ENCODE results near the gene PAX6. TPM values are rescaled to one million over a fixed set of nuclear protein-coding genes. Genes with fewer than 3 reads are reported as not detected.

The PAX6 gene
- total RNA-seq, 2 experiments from 2014 or later, result not detected

GRCh38 chr11:31818874-31819331, 7.8 kb upstream of the PAX6 start:
- no peak overlapping the region for H3K27ac Mint-ChIP-seq
- DNase-seq (no peak), ATAC-seq (ENCODE audit: low read depth) (no peak)
- POLR2A ChIA-PET, result no interaction called here
- peaks cover 12% of the 10 kb centered on the region for H3K4me1 Mint-ChIP-seq
- peaks cover 85% of the 10 kb centered on the region for H3K27me3 Mint-ChIP-seq
- no peak overlapping the region for H3K4me3 Mint-ChIP-seq
- peaks cover 4% of the 10 kb centered on the region for H3K36me3 Mint-ChIP-seq
- peaks cover 3% of the 10 kb centered on the region for H3K9me3 Mint-ChIP-seq

- no peak for ATAC-seq (ENCODE audit: low read depth)
- peaks cover 3% of the 10 kb centered on the region for H3K9me3 Mint-ChIP-seq
- H3K27me3 Mint-ChIP-seq, result peaks cover 84% of the 10 kb centered on the region
- peak overlapping the region; percentile 45 for H3K27ac Mint-ChIP-seq
- DNase-seq, result no peak
- H3K36me3 Mint-ChIP-seq, result peaks cover 4% of the 10 kb centered on the region
- H3K4me3 Mint-ChIP-seq, result no peak overlapping the region
- POLR2A ChIA-PET, result no interaction called here
- H3K4me1 Mint-ChIP-seq, result peaks cover 16% of the 10 kb centered on the region
These were observed 7.3 kb upstream of the PAX6 start for GRCh38 chr11:31818425-31818755.

- Mint-ChIP-seq H3K4me3 (no peak overlapping the region), H3K27me3 (peaks cover 83% of the 10 kb centered on the region), H3K27ac (peak overlapping the region; percentile 45), H3K4me1 (peaks cover 16% of the 10 kb centered on the region), H3K9me3 (peaks cover under 1% of the 10 kb centered on the region), H3K36me3 (peaks cover 4% of the 10 kb centered on the region)
- no peak for DNase-seq
- ATAC-seq (ENCODE audit: low read depth), result no peak
- POLR2A ChIA-PET, result no interaction called here
These were observed 6.7 kb upstream of the PAX6 start for GRCh38 chr11:31817621-31818424.

GRCh38 chr11:31817054-31817620, 6.0 kb upstream of the PAX6 start:
- Mint-ChIP-seq H3K4me1 (peaks cover 20% of the 10 kb centered on the region), H3K9me3 (no peaks in the 10 kb centered on the region), H3K36me3 (peaks cover 4% of the 10 kb centered on the region), H3K4me3 (no peak overlapping the region), H3K27ac (no peak overlapping the region), H3K27me3 (peaks cover 81% of the 10 kb centered on the region)
- no peak for ATAC-seq (ENCODE audit: low read depth)
- DNase-seq, result no peak
- POLR2A ChIA-PET, result no interaction called here

GRCh38 chr11:31816468-31817053, 5.4 kb upstream of the PAX6 start:
- H3K9me3 Mint-ChIP-seq, result no peaks in the 10 kb centered on the region
- POLR2A ChIA-PET, result no interaction called here

GRCh38 chr11:31815711-31816467, 4.8 kb upstream of the PAX6 start:
- DNase-seq (no peak), ATAC-seq (ENCODE audit: low read depth) (no peak)
- peak overlapping the region; percentile 58 for H3K4me3 Mint-ChIP-seq
- H3K36me3 Mint-ChIP-seq, result peaks cover 5% of the 10 kb centered on the region
- H3K27ac Mint-ChIP-seq, result peak overlapping the region; percentile 58
- H3K4me1 Mint-ChIP-seq, result peaks cover 25% of the 10 kb centered on the region
- no peaks in the 10 kb centered on the region for H3K9me3 Mint-ChIP-seq
- H3K27me3 Mint-ChIP-seq, result peaks cover 79% of the 10 kb centered on the region
- POLR2A ChIA-PET, result no interaction called here

More at GRCh38 chr11:31816468-31817053, 5.4 kb upstream of the PAX6 start:
- Mint-ChIP-seq H3K27me3 (peaks cover 80% of the 10 kb centered on the region), H3K36me3 (peaks cover 6% of the 10 kb centered on the region), H3K27ac (peak overlapping the region; percentile 58), H3K4me1 (peaks cover 23% of the 10 kb centered on the region), H3K4me3 (peak overlapping the region; percentile 58)
- no peak for ATAC-seq (ENCODE audit: low read depth)
- DNase-seq, result no peak

- H3K9me3 Mint-ChIP-seq, result no peaks in the 10 kb centered on the region
- ATAC-seq (ENCODE audit: low read depth), result no peak
- H3K4me3 Mint-ChIP-seq, result no peak overlapping the region
- peaks cover 72% of the 10 kb centered on the region for H3K27me3 Mint-ChIP-seq
- peaks cover 6% of the 10 kb centered on the region for H3K36me3 Mint-ChIP-seq
- POLR2A ChIA-PET, result no interaction called here
- peaks cover 33% of the 10 kb centered on the region for H3K4me1 Mint-ChIP-seq
- DNase-seq, result no peak
- H3K27ac Mint-ChIP-seq, result no peak overlapping the region
These were observed 3.2 kb upstream of the PAX6 start for GRCh38 chr11:31814176-31814868.

GRCh38 chr11:31813391-31814175, 2.5 kb upstream of the PAX6 start:
- DNase-seq (no peak), ATAC-seq (ENCODE audit: low read depth) (no peak)
- Mint-ChIP-seq H3K27me3 (peaks cover 74% of the 10 kb centered on the region), H3K36me3 (peaks cover 6% of the 10 kb centered on the region), H3K27ac (no peak overlapping the region), H3K9me3 (no peaks in the 10 kb centered on the region), H3K4me1 (peaks cover 35% of the 10 kb centered on the region), H3K4me3 (no peak overlapping the region)
- POLR2A ChIA-PET, result no interaction called here

- Mint-ChIP-seq H3K4me1 (peaks cover 33% of the 10 kb centered on the region), H3K27me3 (peaks cover 77% of the 10 kb centered on the region), H3K4me3 (peak overlapping the region; percentile 64), H3K9me3 (no peaks in the 10 kb centered on the region), H3K27ac (no peak overlapping the region), H3K36me3 (peaks cover 6% of the 10 kb centered on the region)
- DNase-seq (no peak), ATAC-seq (ENCODE audit: low read depth) (peak; percentile 21)
- POLR2A ChIA-PET, result no interaction called here
These were observed 1.6 kb upstream of the PAX6 start for GRCh38 chr11:31812383-31813381.

- Mint-ChIP-seq H3K27me3 (peaks cover 83% of the 10 kb centered on the region), H3K36me3 (peaks cover 6% of the 10 kb centered on the region), H3K9me3 (no peaks in the 10 kb centered on the region), H3K4me1 (peaks cover 27% of the 10 kb centered on the region), H3K4me3 (peak overlapping the region; percentile 82), H3K27ac (peak overlapping the region; percentile 12)
- POLR2A ChIA-PET, result interaction anchor here (0.6 kb wide), 1 partner anchor 13 kb away, joined by 5 read pairs; no protein-coding TSS in a partner anchor
- ATAC-seq (ENCODE audit: low read depth) (no peak), DNase-seq (no peak)
These were observed 1.0 kb downstream of the PAX6 start for GRCh38 chr11:31809857-31810778.

- Mint-ChIP-seq H3K9me3 (no peaks in the 10 kb centered on the region), H3K4me1 (peaks cover 28% of the 10 kb centered on the region), H3K36me3 (peaks cover 4% of the 10 kb centered on the region), H3K27me3 (peaks cover 81% of the 10 kb centered on the region), H3K27ac (peak overlapping the region; percentile 12), H3K4me3 (peak overlapping the region; percentile 55)
- DNase-seq (no peak), ATAC-seq (ENCODE audit: low read depth) (no peak)
- POLR2A ChIA-PET, result no interaction called here
These were observed 1.6 kb downstream of the PAX6 start for GRCh38 chr11:31809541-31809856.

All from activated naive CD8-positive, alpha-beta T cell treated with anti-CD3 and anti-CD28 coated beads, Interleukin-2, amount 10 ng/mL, durations not matched to agents 7 days and 5 days (primary cell).